Epidermal melanocyte (primary cell): Measurements from ENCODE around the gene RBM33.
"Not testable (repeated sequence)": the region's sequence is repeated elsewhere in the genome, so short reads cannot be mapped to it uniquely, and the experiment has no call there.

Experiments
- DNase-seq: peaks from one replicate; pipeline ENCODE4 v3.0.0; 2011; ENCODE audit warnings: low spot score; ENCODE audit not compliant: insufficient read length

Gene RBM33

GRCh38 chr7:155816192-155816508, 171.7 kb downstream of the RBM33 start:
- DNase-seq: no peak

- no peak for DNase-seq
Measured at GRCh38 chr7:155816996-155817395, 172.5 kb downstream of the RBM33 start.

GRCh38 chr7:155817515-155817914, 173.1 kb downstream of the RBM33 start:
- not testable (repeated sequence) for DNase-seq

- DNase-seq: no peak
Measured at GRCh38 chr7:155818154-155818819, 173.8 kb downstream of the RBM33 start.

- DNase-seq: no peak
Measured at GRCh38 chr7:155818820-155819168, 174.3 kb downstream of the RBM33 start.

GRCh38 chr7:155819186-155819585, 174.7 kb downstream of the RBM33 start:
- DNase-seq: no peak

- DNase-seq: no peak
Measured at GRCh38 chr7:155820246-155820645, 175.8 kb downstream of the RBM33 start.

GRCh38 chr7:155820788-155821187, 176.3 kb downstream of the RBM33 start:
- DNase-seq: no peak

GRCh38 chr7:155821851-155822250, 177.4 kb downstream of the RBM33 start:
- DNase-seq: no peak

DNA sequence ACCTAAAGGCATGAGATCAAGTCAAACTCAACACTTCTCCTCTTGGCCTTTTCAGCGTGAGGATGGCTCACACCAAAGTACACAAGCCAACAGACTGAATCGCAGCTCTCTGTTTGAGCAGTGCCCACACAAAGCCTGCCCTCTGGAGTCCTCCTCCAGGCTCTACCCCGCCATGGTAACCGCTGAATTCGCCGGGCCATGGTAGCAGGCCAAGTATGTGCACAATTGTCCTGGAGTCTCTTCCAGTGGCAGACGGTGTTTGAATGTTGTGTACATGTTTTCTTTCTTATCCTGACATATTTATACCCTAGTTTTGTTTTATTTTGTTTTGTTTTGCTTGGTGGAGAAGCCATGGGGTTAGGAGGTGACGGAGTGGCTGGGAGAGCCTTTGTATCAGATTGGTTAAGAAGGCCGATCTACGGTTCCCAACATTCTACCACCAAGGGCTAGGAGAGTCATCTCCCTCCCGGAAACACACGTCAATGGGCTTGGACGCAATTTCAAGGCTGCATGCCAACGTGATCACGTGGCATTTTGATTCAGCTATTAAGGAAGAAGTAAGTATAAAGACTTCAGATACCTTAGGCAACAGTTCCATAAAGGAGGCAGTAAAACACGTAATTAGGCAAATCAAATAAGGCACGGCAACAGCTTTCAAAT, 179.9 kb downstream of the RBM33 start:
- DNase-seq: no peak

GRCh38 chr7:155825336-155825735, 180.9 kb downstream of the RBM33 start:
- no peak for DNase-seq

DNA sequence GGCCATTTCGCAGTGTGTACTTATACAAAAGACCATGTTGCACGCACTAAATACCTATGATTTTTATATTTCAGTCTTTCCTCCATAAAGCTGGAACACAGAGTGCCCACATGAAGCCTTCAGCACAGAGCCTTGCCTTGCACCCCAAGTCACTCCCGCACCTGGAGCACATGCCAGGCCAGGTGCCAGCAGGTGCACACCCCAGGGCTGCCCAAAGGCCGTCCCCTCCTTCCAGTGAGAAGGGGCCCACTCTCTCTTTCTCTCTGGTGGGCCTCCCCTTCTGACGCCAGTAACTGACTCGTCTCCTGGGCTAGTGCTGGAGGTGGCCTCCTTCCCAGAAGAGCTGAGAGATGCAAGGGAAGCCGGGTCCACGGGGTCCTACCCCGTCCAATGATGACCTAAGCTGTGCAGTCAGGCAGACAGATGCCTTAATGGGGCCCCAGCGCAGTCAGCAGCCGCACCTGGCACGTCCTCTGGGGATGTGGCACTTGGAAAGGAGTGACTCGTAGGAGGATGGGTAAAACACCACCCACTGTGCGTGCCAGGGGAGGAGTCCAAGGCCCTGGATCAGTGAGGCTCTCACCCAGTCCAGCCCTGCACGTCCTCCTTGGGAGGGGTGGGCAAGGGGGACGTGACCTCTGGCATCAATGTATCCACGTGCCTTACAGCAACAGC, 185.5 kb downstream of the RBM33 start:
- no peak for DNase-seq
